ENCODE measurements around the gene TMEM140. TPM values are rescaled to one million over a fixed set of nuclear protein-coding genes. Genes with fewer than 3 reads are reported as not detected.
"Not testable (repeated sequence)": the region's sequence is repeated elsewhere in the genome, so short reads cannot be mapped to it uniquely, and the experiment has no call there.

The TMEM140 gene
- total RNA-seq = 21.1 and 59.7 TPM in 2 replicates

DNA sequence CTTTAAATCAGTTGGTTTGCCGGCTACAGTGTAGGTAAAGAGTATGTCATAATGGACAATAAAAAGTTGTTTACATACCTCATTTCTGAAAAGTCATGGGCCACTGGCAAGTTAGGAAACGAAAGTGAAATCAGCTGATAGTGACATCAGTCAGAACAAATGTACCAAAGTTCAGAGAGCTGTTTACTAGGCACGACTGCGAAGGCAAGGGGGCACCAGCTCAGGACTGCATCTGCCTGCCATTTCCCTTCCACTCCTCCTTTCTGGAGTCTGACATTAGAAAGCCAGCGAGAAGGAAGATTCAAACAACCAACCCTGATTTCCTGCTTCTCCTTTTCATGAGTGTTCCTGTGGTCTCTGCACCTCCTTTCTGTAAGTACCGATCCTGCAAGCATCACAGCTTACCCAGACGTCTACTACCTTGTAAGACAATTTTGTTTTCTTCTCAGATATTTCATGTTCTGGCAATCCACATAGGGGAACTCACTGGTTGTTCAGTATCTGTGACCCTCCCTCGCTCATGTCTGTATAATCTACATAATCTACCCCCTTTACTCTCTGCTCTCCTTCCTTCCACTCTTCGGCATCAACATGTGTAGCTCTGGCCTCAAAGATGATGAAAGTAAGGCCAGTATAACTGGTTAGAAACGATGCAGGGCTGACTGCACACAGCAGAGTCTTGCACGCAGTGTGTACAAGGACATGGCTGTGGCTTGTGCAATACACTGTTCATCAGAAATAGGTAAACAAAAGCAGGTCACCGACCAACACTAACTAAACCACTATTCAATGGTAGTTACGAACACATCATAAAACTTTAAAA lies at the start of gene TMEM140:
Gene TMEM140, plus strand, starts transcription at position 174 of the 823 bp plus-strand sequence. CDS start 16,370 bp downstream, outside the sequence.
- DNase-seq (ENCODE audit: low read depth in 2 of 2) = peak; percentile 89 to 97

DNA sequence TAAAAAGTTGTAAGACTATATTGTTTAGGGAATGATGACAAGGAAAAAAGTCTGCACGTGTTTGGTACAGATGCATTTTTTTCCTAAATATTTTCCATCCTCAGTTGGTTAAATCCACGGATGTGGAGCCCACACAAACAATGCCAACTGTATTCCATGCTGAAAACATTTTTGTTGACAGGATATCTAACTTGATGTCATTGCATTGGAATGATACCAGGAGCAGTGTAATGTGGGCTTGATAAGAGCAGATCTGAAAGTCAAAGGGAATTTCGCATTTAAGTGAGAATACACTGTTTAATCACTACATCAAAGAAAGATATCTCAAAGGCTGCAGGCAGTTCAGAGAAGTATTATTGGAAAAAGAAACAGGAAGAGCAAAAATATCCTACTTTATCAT lies 49.5 kb upstream of the TMEM140 start:
- DNase-seq (ENCODE audit: low read depth in 2 of 2) = peak; percentile 71 to 91

DNA sequence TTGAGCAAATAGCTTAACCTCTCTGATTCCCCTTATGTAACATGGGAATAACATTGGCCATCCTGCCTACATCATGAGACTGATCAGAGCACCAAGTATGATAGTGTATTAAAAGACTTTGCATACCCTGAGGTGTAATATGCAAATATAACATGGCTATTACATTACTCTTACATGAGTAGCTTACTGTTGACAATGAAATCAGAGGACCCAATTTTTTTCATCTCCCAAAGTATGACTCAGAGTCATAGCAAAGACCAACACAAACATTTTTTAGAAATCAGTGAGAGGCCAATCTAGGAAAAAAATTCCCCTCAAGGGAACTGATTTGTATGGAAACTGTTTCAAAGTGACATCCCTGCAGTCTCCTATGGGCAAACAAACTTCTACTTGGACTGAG lies 47.0 kb upstream of the TMEM140 start:
- DNase-seq (ENCODE audit: low read depth in 2 of 2) = no peak

DNA sequence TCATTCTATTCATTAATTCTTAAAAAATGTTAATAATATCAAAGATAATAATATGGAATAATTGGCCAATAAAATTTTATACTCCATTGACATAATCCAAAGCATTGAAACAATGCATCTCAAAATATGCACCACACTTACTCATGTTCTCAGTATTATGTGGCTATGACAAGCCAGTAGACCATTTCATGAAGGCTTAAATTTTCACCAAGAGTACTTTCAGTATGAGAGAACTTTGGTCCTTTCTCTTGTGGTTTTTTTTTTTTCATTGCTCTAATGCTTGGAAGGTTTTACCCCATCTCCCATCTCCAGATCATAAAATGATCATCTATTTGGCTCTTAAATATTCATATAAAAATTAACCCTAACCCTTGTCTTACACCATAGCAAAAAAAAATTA lies 45.5 kb upstream of the TMEM140 start:
- DNase-seq (ENCODE audit: low read depth in 2 of 2) = no peak

DNA sequence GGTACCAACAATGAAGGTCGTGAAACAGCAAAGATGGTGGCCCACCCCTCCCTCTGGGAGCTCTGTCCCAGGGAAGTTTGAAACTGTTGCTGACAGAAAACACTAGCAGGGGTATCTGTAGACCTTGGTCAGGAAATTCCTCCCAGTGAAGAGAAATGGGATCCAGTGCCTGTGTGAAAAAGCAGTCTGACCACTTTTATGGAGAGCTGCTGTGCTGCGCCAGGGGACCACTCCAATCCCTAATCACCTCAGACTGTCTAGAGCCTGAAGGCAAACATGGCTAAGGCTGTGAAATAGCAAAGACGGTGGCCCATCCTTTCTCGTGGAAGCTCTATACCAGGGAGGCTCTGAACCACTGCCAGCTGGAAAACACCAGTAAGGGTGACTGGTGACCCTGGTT lies 38.3 kb upstream of the TMEM140 start:
- DNase-seq (ENCODE audit: low read depth in 2 of 2) = no peak

DNA sequence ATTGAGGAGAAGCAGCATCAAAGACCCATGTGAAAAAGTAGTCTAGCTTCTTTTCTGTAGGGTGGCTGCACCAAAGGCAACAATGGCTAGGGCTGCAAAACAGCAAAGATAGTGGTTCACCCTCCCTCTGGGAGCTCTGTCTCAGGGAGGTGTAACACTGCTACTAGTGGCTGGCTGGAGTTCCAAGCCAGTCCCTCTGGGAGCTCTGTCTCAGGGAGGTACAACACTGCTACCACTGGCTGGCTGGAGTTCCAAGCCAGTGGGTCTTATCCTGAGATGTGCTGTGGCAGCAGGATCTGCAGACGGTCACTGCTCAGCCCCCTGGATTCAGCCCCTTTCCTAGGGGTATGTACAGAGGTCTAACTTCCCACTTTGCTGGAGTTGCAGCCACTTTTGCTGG lies 37.9 kb upstream of the TMEM140 start:
- DNase-seq (ENCODE audit: low read depth in 2 of 2) = no peak

DNA sequence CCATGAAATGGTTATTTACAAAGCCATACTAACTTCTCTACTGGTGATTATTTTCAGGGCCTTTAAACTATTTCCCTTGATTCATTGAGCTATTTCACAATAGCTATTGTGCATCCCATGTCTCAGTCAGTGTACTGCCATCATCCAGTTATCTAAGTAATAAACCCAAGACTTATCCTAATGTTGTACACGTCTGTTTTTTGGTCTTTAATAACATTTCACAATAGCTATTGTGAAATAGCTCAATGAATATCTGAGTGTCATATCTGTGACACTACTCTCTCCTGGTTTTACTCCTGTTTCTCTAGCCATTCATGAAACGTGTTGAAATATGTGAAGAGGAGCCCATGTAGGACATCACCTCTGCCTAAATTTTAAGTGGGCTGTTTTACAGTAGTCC lies 36.5 kb upstream of the TMEM140 start:
- DNase-seq (ENCODE audit: low read depth in 2 of 2) = no peak

DNA sequence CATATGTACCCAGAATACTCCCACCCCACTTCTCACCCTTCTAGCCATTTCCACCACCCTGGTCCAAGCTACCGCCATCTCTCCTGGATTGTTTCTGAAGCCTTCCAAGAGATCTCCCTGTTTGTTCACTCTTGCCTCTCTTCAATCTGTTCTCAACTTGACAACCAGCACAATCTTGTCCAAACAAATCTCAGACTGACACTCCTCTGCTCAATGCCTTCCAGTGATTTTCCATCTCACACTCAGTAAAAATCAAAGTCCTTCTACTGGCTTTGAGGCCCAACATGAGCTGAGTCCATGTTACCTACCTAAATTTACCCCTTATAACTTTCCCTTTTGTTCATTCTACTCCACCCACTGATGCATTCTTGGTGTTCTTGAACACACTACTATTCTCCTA lies 33.2 kb upstream of the TMEM140 start:
- no peak for DNase-seq (ENCODE audit: low read depth in 2 of 2)

DNA sequence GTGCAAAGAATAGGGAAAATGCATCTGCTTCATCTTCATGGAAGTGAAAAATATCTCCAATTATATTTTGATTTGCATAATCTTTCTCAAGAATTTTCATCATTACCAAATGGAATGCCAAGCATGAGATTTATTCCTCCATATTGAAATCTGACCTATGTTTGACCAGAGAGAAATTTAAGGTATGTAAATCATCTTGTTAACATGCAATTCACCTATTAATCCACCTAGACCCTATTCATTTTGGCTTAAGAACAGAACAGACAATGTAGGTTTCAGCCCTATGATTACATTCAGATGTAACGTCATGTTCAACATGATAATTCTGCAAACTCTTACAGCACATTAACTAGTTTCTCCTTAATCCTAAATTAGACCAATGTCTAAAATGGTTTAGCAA lies 30.8 kb upstream of the TMEM140 start:
- no peak for DNase-seq (ENCODE audit: low read depth in 2 of 2)

DNA sequence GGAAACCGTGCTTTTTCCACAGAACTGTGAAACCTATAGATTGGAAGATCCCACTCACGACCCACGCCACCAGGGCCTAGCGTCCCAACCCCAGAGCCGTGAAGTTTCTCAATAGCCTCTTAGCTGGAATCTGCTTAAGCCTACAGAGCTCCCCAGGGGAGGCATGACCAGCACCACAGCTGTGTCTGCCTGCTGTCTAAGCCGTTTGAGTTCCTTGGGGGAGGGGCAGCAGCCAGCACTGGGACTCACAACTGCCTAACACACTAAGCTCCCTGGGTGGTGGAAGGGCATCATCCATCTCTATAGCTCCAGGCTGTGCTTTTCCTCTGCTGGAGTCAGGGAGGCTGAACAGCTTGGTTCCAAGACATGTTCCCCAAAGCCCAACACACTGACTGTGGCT lies 26.0 kb upstream of the TMEM140 start:
- DNase-seq (ENCODE audit: low read depth in 2 of 2) = no peak

DNA sequence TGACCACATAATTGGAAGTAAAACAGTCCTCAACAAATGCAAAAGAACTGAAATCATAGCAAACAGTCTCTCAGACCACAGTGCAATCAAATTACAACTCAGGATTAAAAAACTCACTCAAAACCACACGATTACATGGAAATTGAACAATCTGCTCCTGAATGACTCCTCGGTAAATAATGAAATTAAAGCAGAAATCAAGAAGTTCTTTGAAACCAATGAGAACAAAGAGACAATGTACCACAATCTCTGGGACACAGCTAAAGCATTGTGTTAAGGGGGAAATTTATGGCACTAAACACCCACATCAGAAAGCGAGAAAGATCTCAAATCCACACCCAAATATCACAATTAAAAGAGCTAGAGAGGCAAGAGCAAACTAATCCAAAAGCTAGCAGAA lies 23.2 kb upstream of the TMEM140 start:
- not testable (repeated sequence) for DNase-seq (ENCODE audit: low read depth in 2 of 2)

DNA sequence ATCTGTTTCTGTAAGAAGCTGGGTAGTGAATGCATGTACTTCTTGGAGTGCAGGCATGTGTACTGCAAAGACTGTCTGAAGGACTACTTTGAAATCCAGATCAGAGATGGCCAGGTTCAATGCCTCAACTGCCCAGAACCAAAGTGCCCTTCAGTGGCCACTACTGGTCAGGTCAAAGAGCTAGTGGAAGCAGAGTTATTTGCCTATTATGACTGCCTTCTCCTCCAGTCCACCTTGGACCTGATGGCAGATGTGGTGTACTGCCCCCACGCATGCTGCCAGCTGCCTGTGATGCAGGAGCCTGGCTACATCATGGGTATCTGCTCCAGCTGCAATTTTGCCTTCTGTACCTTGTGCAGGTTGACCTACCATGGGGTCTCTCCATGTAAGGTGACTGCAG lies 18.9 kb upstream of the TMEM140 start:
- DNase-seq (ENCODE audit: low read depth in 2 of 2) = no peak

DNA sequence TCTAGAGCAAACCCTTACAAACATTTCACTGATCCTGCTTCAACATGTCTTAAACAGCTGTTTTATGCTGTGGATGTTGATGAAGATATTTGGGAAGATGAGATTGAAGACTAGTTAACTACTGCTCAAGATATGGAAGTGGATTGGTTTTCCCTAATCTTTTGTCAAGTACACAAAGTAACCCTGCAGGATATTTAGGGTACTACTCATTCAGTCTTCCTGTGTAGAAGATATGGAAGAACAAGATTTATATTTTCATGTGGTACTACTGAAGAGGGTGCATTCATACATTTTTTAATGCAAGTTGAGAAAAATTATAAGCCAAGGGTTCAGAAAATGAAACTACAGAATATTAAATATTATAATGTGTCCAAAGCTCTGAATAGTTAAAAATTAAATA lies 18.3 kb upstream of the TMEM140 start:
- DNase-seq (ENCODE audit: low read depth in 2 of 2) = no peak

DNA sequence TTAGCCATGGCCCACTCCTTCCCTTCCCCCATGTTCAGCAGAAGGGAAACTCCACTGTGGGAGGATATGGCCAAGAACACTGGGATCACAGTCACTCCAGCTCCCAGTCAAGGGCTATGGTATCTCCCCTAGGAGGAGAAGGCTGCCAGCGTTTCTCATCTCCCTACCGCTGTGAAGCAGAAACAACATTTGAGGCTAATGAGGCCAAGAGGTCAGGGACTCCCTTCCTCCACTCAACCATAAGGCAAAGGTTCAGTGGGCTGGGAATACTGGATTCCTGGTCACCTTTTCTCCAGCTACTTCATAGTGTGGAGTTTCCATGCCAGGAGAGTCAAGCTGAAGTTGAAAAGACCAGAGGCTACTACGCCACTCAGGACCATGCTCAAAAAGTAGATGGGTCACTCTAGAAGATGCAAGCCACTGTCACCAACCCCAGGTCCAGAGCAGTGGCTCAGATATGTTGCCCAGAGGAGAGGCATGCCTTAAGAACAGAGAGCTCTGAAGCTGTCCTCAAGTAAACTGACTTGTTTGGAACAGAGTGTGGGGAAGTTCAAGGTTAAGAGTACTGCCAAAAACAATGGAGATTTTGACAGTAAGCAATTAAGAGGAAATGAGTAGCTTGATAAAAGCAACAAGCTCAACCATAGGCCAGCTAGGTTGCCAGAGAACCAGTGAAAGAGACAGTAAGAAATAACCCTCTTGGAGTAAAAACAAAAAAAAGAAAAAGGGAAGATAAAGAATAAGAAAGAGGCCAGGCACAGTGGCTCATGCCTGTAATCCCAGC lies 3.8 kb upstream of the TMEM140 start:
- DNase-seq (ENCODE audit: low read depth in 2 of 2) = peak; percentile 43 to 93

DNA sequence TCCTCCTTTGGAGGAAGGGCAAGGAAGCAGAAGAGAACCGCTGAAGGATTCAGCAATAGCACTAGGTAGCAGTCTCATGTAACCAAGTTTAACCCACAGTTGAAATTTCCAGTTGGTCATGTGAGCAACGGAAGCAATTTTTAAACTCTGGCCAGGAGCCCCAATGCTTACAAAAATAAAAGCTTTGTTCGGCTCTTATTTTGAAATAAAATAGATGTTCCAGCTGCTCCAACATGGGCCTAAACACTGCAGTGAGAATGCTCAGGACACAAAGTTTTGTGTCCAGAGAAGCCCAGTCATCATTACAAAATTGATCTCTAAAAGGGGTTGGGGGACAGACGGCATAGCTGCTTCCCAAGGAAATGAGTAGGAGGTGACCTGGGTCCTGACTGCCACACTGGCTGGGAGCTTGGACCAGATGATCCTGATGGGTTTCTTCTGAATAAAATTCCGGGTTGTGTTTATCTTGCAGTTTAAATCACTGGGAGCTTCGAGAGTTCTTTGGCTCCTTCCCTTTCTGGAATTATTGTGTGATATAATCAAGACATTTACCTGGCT lies 452 bp upstream of the TMEM140 start:
- peak; percentile 57 to 90 for DNase-seq (ENCODE audit: low read depth in 2 of 2)

DNA sequence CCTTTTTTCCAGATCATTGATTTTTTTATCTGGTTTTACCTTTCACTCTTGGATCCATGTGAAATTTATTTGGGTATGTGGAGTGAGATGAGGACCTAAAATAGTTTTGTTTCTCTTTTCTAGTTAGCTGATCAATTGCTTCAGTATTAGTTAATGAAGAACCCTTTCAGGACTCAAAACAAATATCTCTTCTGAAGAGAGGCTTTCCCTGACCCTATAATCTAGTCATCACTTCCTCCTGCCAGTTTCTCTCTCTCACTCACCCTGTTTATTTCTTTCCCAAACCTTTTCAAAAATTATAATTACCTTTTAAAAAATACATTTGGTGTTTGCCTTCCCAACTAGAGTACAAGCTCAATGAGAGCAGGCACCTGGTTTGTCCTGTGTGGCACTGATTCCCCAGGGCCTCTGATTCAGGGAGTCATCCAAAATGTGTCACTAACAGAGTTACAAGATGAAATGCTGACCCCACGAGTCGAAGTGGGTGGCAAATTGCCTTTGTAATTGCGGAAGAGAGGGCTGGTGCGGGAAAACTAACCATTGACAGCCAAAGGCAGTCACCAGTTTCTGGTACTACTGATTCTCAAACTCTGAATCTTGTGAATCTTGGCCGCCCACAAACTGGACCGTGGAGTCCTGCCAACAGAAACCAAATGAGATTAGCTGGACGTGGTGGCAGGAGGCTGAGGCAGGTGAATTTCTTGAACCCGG lies 2.4 kb downstream of the TMEM140 start:
- peak; percentile 26 to 68 for DNase-seq (ENCODE audit: low read depth in 2 of 2)

DNA sequence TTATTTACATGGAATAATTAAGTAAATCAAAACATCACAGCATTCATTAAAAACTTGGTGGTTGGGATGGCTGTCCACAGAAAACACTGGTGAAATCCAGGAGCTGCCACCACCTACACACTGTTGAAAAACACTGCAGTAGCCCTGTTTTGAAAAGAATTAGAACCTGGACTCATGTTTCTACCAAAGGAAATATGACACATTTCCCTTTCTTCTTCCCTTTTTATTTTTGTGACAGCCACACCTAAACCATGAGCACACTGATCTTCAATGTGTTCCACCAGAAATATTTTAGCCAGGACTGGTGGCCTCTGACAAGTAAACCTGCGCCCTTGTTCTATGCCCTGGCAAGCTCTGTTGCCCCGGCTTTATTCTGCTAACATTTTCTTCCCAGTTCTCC lies 3.3 kb downstream of the TMEM140 start:
- DNase-seq (ENCODE audit: low read depth in 2 of 2) = peak; percentile 36 to 73

DNA sequence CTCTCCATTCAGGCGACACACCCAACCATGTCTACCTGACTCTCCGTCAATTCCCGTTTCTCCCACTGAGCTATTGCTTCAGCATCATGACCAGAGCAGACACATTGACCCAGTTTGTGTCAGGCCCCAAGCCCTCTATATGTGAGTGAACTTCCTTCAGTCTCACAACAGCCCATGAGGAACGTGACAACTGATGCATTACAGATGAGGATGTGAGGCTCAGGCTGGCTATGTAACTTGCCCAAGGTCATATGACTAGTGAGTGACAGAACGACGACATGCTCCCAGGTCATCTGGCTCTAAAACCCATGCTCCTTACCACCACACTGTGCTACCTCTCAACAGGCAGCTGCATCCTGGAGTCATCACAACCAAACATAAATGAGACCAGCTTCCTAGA lies 3.7 kb downstream of the TMEM140 start:
- peak; percentile 56 to 61 for DNase-seq (ENCODE audit: low read depth in 2 of 2)

DNA sequence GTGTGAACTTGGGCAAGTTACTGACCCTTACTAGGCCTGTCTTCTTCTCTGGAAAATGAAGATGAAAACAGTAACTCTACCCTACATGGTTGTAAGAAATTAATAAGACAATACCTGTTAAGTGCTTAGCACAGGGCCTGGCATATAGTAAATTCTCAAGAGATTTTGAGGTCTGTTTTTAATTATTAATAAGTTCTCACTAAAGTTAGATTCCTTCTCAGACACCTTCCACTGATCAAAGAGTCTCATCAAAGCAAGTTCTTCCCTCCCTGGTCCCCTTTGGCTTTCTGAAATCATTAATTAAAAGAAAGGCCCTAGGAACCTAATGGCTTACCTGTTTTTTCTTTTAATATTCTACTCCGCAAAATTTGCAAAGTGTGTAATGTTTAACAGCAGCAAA lies 4.6 kb downstream of the TMEM140 start:
- no peak for DNase-seq (ENCODE audit: low read depth in 2 of 2)

DNA sequence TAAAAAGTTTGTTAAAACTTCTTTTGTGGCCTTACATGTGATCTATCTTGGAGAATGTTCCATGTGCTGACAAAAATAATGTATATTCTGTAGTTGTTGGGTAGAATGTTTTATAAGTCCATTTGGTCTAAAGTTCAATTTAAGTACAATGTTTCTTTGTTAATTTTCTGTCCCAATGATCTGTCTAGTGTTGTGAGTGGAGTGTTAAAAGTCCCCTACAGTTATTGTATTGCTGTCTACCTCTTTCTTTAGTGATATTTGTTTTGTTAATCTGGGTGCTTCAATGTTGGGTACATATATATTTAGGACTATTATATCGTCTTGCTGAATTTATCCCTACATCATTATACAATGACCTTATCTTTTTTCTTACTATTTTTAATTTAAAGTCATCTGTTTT lies 6.9 kb downstream of the TMEM140 start:
- no peak for DNase-seq (ENCODE audit: low read depth in 2 of 2)

DNA sequence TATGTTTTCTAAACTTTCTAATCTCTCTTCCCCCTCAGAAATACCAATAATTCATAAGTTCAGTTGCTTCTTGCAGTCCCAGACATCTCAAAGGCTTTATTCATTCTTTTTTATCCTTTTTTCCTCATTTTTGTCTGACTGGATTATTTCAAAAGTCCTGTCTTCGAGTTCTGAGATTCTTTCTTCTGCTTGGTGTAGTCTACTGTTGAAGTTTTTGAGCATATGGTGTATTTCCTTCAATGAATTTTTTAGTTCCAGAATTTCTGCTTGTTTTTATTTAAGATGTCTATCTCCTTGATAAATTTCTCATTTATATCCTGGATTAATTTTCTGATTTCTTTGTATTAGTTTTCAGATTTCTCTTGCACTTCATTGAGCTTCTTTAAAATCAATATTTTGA lies 8.4 kb downstream of the TMEM140 start:
- no peak for DNase-seq (ENCODE audit: low read depth in 2 of 2)

DNA sequence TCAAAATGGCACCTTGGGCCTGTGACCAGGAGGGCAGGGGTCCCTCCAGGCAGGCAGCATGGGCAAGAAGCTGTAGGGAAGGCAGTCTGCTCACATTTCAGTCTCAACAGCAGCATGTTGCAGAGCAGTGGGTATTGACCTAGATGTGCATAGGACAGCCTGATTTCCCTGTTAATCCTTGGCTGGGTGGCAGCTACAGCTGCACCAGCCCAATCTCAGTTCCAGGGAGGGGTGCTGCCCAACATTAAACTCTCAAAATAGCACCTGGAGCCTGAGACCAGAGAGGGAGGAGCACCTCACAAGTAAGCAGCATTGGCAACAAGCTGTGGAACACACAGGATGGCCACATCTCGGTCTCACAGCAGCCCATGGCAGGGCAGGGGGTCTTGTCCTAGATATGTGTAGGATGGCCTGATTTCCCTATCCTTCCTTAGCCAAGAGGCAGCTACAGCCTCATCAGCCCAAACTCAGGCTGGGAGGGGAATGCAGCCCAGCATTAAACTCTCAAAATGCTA lies 10.3 kb downstream of the TMEM140 start:
- no peak for DNase-seq (ENCODE audit: low read depth in 2 of 2)
